Esophagus muscularis mucosa (tissue), 4 donors: Measurements from ENCODE around the gene PSME1. TPM values are rescaled to one million over a fixed set of nuclear protein-coding genes. Genes with fewer than 3 reads are reported as not detected.

Experiments
- DNase-seq: peaks from one replicate; pipeline ENCODE4 v3.0.0-alpha.2; 2017; ENCODE audit errors: extremely low spot score
- H3K27ac ChIP-seq, 4 donors: fragments of 200-600 bp; sonication (generic); replicated peaks in 1 of 4; 1 replicate in 3 of 4; 2 replicates in 1 of 4; pipeline ENCODE4 v1.5.1; 2016 to 2019; ENCODE audit warnings: mild to moderate bottlenecking in 1 of 4
- H3K27me3 ChIP-seq, 4 donors: fragments of 200-600 bp; sonication (generic); one replicate each; pipeline versions ENCODE4 v1.5.1 to v1.6.0; 2016 to 2019
- H3K36me3 ChIP-seq, 4 donors: fragments of 200-600 bp; sonication (generic); one replicate each; pipeline ENCODE4 v1.5.1; 2016 to 2019
- H3K4me1 ChIP-seq, 4 donors: fragments of 200-600 bp; sonication (generic); one replicate each; pipeline ENCODE4 v1.5.1; 2016 to 2019
- H3K4me3 ChIP-seq, 4 donors: fragments of 200-600 bp; sonication (generic); 1 replicate in 2 of 4; 2 replicates in 2 of 4; pipeline ENCODE4 v1.5.1; 2016 to 2019; ENCODE audit warnings: mild to moderate bottlenecking in 4 of 4, moderate library complexity in 1 of 4
- H3K9me3 ChIP-seq, 4 donors: fragments of 200-600 bp; sonication (generic); 1 replicate in 3 of 4; 2 replicates in 1 of 4; pipeline ENCODE4 v1.5.1; 2016 to 2019
- CTCF ChIP-seq, 3 experiments: fragments of 200-600 bp in 2 of 3; fragments of 450-650 bp in 1 of 3; sonication (generic) in 2 of 3; IDR thresholded peaks; one replicate each; pipeline ENCODE4 v1.5.1; 2017 to 2019; ENCODE audit warnings: antibody characterized with exemption in 3 of 3, mild to moderate bottlenecking in 2 of 3, moderate library complexity in 1 of 3
- EP300 ChIP-seq: sonication (generic); formaldehyde crosslinking; IDR thresholded peaks from one replicate; pipeline ENCODE4 v1.6.1; 2017; ENCODE audit warnings: antibody characterized with exemption
- POLR2A ChIP-seq: fragments of 450-650 bp; IDR thresholded peaks from one replicate; pipeline ENCODE4 v1.6.1; 2017; ENCODE audit warnings: antibody characterized with exemption, moderate library complexity, mild to moderate bottlenecking, low read depth
- POLR2AphosphoS5 ChIP-seq, 2 donors: sonication (generic); formaldehyde crosslinking; IDR thresholded peaks; one replicate each; pipeline ENCODE4 v1.6.1; 2017; ENCODE audit warnings: antibody characterized with exemption in 2 of 2
- WGBS: methylation state at CpG from one replicate; pipeline ENCODE4 v1.1.5; 2018; 5-methylcytosine and 5-hydroxymethylcytosine counted together
- intact Hi-C: fragments of 100-400 bp; cut with DNase I; formaldehyde crosslinking; loops from one replicate; pipeline ENCODE4 v1.15.1; 2023
- total RNA-seq, 4 donors: library from RNA; depleted of rRNA; stranded (reverse); fragments of >200 nt; gene quantifications; one replicate each; pipeline versions ENCODE4 v1.1.0 to v1.2.1, GENCODE V29; 2016

Gene PSME1
- total RNA-seq, 4 donors from 2014 or later, result 129 to 158 (median 143) TPM

GRCh38 chr14:24146978-24147760, 11.2 kb downstream of the PSME1 start, which contains the start of gene RNF31:
RNF31 (plus strand) TSS chr14:24147498; CDS start chr14:24147699, 201 bp downstream.
- Histone ChIP-seq H3K27me3 (no peaks in the 10 kb centered on the region), H3K27ac (peak within 1 kb of the TSS; percentile 88 to 94 (median 90)), H3K9me3 (no peaks in the 10 kb centered on the region), H3K4me1 (peaks cover 19 to 53% (median 42%) of the 10 kb centered on the region in 4 donors), H3K36me3 (peaks cover 20 to 46% (median 40%) of the 10 kb centered on the region in 4 donors), H3K4me3 (peak within 1 kb of the TSS; percentile 63 to 92 (median 78))
- WGBS, result 0% methylated on average over 41 of the region's 57 CpGs
- intact Hi-C loops, result loop anchor here (10.0 kb wide), 1 partner anchor 288 kb away; no protein-coding TSS in a partner anchor
- TF ChIP-seq CTCF (IDR thresholded peaks at IDR 0.05) (no peak), POLR2AphosphoS5 (IDR thresholded peaks at IDR 0.05) (peak; percentile 74 to 82)
- DNase-seq, result peak; percentile 100

DNA sequence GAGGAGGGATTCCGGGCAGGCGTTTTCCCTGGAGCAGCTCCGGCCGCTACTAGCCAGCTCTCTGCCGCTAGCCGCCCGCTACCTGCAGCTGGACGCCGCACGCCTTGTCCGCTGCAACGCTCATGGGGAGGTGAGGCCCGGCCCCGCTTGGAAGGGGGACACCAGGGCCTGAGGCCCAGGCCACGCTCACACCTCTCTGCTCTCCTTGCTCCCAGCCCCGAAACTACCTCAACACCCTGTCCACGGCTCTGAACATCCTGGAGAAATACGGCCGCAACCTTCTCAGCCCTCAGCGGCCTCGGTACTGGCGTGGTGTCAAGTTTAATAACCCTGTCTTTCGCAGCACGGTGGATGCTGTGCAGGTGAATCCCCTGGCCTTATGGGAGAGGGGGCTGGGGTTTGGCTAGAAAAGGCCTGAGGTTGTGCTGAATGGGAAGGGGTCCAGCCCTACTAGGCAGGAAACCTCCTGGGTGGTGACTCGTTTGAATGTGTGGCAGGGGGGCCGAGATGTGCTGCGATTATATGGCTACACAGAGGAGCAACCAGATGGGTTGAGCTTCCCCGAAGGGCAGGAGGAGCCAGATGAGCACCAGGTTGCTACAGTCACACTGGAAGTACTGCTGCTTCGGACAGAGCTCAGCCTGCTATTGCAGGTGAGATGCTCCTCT, 11.9 kb downstream of the PSME1 start:
- WGBS, result 12% methylated on average over 11 of the region's 29 CpGs
- no peaks in the 10 kb centered on the region for H3K27me3 ChIP-seq
- intact Hi-C loops, result loop anchor here (10.0 kb wide), 1 partner anchor 287 kb away; no protein-coding TSS in a partner anchor
- H3K27ac ChIP-seq, result peak overlapping the region; percentile 88 to 94 (median 90)
- peaks cover 27 to 53% (median 47%) of the 10 kb centered on the region in 4 donors for H3K36me3 ChIP-seq
- no peaks in the 10 kb centered on the region for H3K9me3 ChIP-seq
- DNase-seq, result no peak
- peaks cover 17 to 47% (median 38%) of the 10 kb centered on the region in 4 donors for H3K4me1 ChIP-seq
- peak overlapping the region; percentile 63 to 92 (median 78) for H3K4me3 ChIP-seq
- TF ChIP-seq CTCF (IDR thresholded peaks at IDR 0.05), result no peak
- TF ChIP-seq EP300, result no peak

- DNase-seq, result no peak
- 92% methylated on average over 3 of the region's 3 CpGs for WGBS
- H3K4me3 ChIP-seq, result no peak overlapping the region
- H3K36me3 ChIP-seq, result peaks cover 31 to 59% (median 53%) of the 10 kb centered on the region in 4 donors
- no peaks in the 10 kb centered on the region for H3K9me3 ChIP-seq
- TF ChIP-seq POLR2A (no peak), EP300 (no peak), CTCF (IDR thresholded peaks at IDR 0.05) (no peak), POLR2AphosphoS5 (IDR thresholded peaks at IDR 0.05) (no peak)
- intact Hi-C loops, result loop anchor here (10.0 kb wide), 1 partner anchor 285 kb away; no protein-coding TSS in a partner anchor
- peaks cover 17 to 47% (median 38%) of the 10 kb centered on the region in 4 donors for H3K4me1 ChIP-seq
- no peak overlapping the region for H3K27ac ChIP-seq
- H3K27me3 ChIP-seq, result no peaks in the 10 kb centered on the region
These were observed 13.4 kb downstream of the PSME1 start for GRCh38 chr14:24149302-24149969.

GRCh38 chr14:24150061-24150460, 14.1 kb downstream of the PSME1 start:
- TF ChIP-seq POLR2A (no peak), POLR2AphosphoS5 (IDR thresholded peaks at IDR 0.05) (no peak), EP300 (no peak), CTCF (IDR thresholded peaks at IDR 0.05) (no peak)
- intact Hi-C loops, result no loop called here
- Histone ChIP-seq H3K9me3 (no peaks in the 10 kb centered on the region), H3K4me3 (no peak overlapping the region), H3K36me3 (peaks cover 37 to 65% (median 60%) of the 10 kb centered on the region in 4 donors), H3K4me1 (peaks cover 17 to 44% (median 34%) of the 10 kb centered on the region in 4 donors), H3K27me3 (no peaks in the 10 kb centered on the region), H3K27ac (no peak overlapping the region)
- WGBS, result 92% methylated on average over 9 of the region's 9 CpGs
- DNase-seq, result no peak
